Activated CD4-positive, alpha-beta T cell treated with anti-CD3 and anti-CD28 coated beads, Interleukin-2, amount 10 ng/mL, durations not matched to agents 7 days and 5 days (primary cell): ENCODE measurements around the gene ERO1A. TPM values are rescaled to one million over a fixed set of nuclear protein-coding genes. Genes with fewer than 3 reads are reported as not detected.

Experiments used
- CTCF ChIA-PET: fragments of 350-600 bp; sonication (Branson Sonifier 250); formaldehyde crosslinking; loops from one replicate; lab custom pipeline; 2021; ENCODE audit warnings: antibody characterized with exemption; lab: Charles Lee
- POLR2A ChIA-PET: fragments of 350-600 bp; sonication (Branson Sonifier 250); formaldehyde crosslinking; loops from one replicate; lab custom pipeline; 2021; ENCODE audit warnings: antibody characterized with exemption; lab: Charles Lee
- DNase-seq: peaks from one replicate; pipeline ENCODE4 v3.0.0-alpha.2; 2020
- H3K27ac Mint-ChIP-seq: one replicate; pipeline ENCODE4 v1.8.0; 2021; ENCODE audit warnings: mild to moderate bottlenecking, moderate library complexity, mixed read lengths
- H3K27me3 Mint-ChIP-seq: one replicate; pipeline ENCODE4 v1.8.0; 2021; ENCODE audit warnings: mixed read lengths
- H3K36me3 Mint-ChIP-seq: one replicate; pipeline ENCODE4 v1.8.0; 2021; ENCODE audit warnings: low read depth, mixed read lengths
- H3K4me1 Mint-ChIP-seq: one replicate; pipeline ENCODE4 v1.8.0; 2021; ENCODE audit warnings: mixed read lengths
- H3K4me3 Mint-ChIP-seq: one replicate; pipeline ENCODE4 v1.8.0; 2021; ENCODE audit warnings: mild to moderate bottlenecking, moderate library complexity, mixed read lengths
- H3K9me3 Mint-ChIP-seq: one replicate; pipeline ENCODE4 v1.8.0; 2021; ENCODE audit warnings: mixed read lengths
- total RNA-seq, 2 experiments: library from RNA; stranded (reverse); gene quantifications; one replicate each; pipeline ENCODE4 v1.2.3, GENCODE V29; 2021

The ERO1A gene
- total RNA-seq, 2 experiments from 2014 or later, result 134 to 155 TPM

- no peaks in the 10 kb centered on the region for H3K9me3 Mint-ChIP-seq
- H3K36me3 Mint-ChIP-seq, result peaks cover 51% of the 10 kb centered on the region
- H3K4me1 Mint-ChIP-seq, result no peaks in the 10 kb centered on the region
- CTCF ChIA-PET, result no interaction called here
- DNase-seq, result no peak
- no peaks in the 10 kb centered on the region for H3K27me3 Mint-ChIP-seq
- H3K4me3 Mint-ChIP-seq, result no peak overlapping the region
- H3K27ac Mint-ChIP-seq, result no peak overlapping the region
- POLR2A ChIA-PET, result no interaction called here
These were observed 44.6 kb downstream of the ERO1A start for GRCh38 chr14:52650774-52651173.

DNA sequence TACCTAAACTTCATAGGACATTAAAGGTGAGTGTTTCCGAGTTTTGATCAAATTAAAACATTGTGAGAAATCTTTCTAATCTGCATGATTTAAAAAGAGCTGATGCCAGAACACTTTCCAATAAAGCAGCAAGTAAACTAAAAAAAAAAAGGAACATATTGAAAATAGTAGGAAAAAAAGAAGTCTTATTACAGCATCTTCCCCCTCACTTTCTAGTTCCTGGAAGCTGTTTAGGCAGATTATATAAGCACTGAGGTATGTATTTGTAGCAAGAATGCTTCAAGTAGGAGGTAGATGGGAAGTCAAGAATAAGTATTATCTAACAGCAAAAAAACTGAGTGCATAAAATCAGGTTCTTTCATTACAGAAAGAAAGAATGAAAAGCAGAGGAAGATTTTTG lies 45.8 kb downstream of the ERO1A start:
- DNase-seq, result no peak
- H3K4me1 Mint-ChIP-seq, result no peaks in the 10 kb centered on the region
- H3K27ac Mint-ChIP-seq, result peak overlapping the region; percentile 65
- H3K36me3 Mint-ChIP-seq, result peaks cover 53% of the 10 kb centered on the region
- H3K9me3 Mint-ChIP-seq, result no peaks in the 10 kb centered on the region
- CTCF ChIA-PET, result no interaction called here
- H3K27me3 Mint-ChIP-seq, result no peaks in the 10 kb centered on the region
- POLR2A ChIA-PET, result no interaction called here
- no peak overlapping the region for H3K4me3 Mint-ChIP-seq

- peaks cover 3% of the 10 kb centered on the region for H3K4me1 Mint-ChIP-seq
- no peaks in the 10 kb centered on the region for H3K27me3 Mint-ChIP-seq
- no peak overlapping the region for H3K4me3 Mint-ChIP-seq
- ChIA-PET POLR2A (no interaction called here), CTCF (no interaction called here)
- DNase-seq, result no peak
- peaks cover 15% of the 10 kb centered on the region for H3K9me3 Mint-ChIP-seq
- no peak overlapping the region for H3K27ac Mint-ChIP-seq
- H3K36me3 Mint-ChIP-seq, result peaks cover 50% of the 10 kb centered on the region
These were observed 53.6 kb downstream of the ERO1A start for GRCh38 chr14:52641745-52642144.

DNA sequence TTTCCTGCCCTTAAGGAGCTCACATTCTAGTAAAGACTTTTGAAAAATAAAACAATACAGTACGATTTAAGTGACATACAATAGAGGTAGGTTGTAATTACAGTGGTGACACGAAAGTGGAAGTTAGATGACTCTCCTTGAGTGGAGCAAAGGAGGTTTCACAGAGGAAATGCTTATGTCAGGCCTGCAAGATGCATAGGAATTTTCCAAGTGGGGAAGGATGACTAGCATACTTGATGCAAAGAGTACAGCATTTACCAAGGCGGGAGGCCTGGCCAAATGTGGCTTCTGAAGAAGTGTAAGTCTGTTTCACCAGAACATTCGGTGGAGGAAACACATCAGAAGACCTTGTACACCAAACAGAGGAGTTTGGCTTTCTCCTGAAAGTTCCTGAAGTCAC lies 55.2 kb downstream of the ERO1A start:
- CTCF ChIA-PET, result no interaction called here
- Mint-ChIP-seq H3K4me1 (peaks cover 3% of the 10 kb centered on the region), H3K36me3 (peaks cover 36% of the 10 kb centered on the region), H3K9me3 (peaks cover 15% of the 10 kb centered on the region), H3K27me3 (peaks cover 6% of the 10 kb centered on the region), H3K4me3 (no peak overlapping the region), H3K27ac (no peak overlapping the region)
- DNase-seq, result no peak
- POLR2A ChIA-PET, result no interaction called here

DNA sequence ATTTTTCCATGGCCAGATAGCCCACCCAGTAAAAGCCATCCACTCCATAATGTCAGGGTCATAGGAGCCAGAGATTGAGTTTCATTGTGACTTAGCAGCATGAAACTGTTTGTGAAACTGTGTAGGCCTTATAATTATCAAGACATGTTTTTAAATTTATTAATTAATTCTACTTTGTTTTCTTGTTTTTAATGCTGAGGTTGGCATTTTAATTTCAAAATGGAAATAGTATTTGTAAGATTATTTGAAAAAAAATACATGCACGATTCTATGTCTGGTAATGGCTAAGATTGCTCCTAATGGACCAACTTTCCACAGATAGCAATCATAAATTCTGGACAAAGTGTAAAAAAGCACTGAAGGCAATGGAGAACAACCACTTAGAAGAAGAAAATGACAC lies 75.7 kb downstream of the ERO1A start:
- no peaks in the 10 kb centered on the region for H3K36me3 Mint-ChIP-seq
- no peak for DNase-seq
- H3K4me1 Mint-ChIP-seq, result no peaks in the 10 kb centered on the region
- no peak overlapping the region for H3K27ac Mint-ChIP-seq
- H3K4me3 Mint-ChIP-seq, result no peak overlapping the region
- peaks cover 3% of the 10 kb centered on the region for H3K27me3 Mint-ChIP-seq
- CTCF ChIA-PET, result no interaction called here
- no peaks in the 10 kb centered on the region for H3K9me3 Mint-ChIP-seq
- POLR2A ChIA-PET, result interaction anchor here (0.6 kb wide), 1 partner anchor 1509 kb away, joined by 4 read pairs; no protein-coding TSS in a partner anchor

DNA sequence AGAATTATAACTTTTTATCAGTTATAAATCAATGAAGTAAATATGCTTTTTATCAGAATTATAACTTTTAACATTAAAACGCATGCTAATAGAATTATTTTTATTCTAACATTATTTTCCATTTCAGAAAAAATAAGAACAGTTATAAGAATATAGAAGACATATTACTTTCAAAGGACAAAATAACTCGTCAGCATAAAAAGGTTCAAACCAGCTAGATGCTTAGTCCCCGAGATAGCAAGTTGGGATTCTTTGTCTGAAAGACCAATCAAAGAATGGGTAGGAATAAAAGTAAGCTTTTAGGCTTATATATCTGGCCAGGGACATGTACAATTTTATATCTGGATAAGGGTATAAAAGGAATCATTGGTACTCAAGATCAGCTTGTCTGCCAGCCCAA lies 76.8 kb downstream of the ERO1A start:
- DNase-seq, result no peak
- H3K4me1 Mint-ChIP-seq, result no peaks in the 10 kb centered on the region
- H3K4me3 Mint-ChIP-seq, result no peak overlapping the region
- CTCF ChIA-PET, result interaction anchor here (0.9 kb wide), 1 partner anchor 9 kb away, joined by 3 read pairs; no protein-coding TSS in a partner anchor
- peaks cover 3% of the 10 kb centered on the region for H3K27me3 Mint-ChIP-seq
- H3K36me3 Mint-ChIP-seq, result no peaks in the 10 kb centered on the region
- POLR2A ChIA-PET, result no interaction called here
- no peaks in the 10 kb centered on the region for H3K9me3 Mint-ChIP-seq
- no peak overlapping the region for H3K27ac Mint-ChIP-seq

- Mint-ChIP-seq H3K4me1 (no peaks in the 10 kb centered on the region), H3K4me3 (no peak overlapping the region), H3K9me3 (peaks cover under 1% of the 10 kb centered on the region), H3K27ac (no peak overlapping the region), H3K27me3 (peaks cover 24% of the 10 kb centered on the region), H3K36me3 (no peaks in the 10 kb centered on the region)
- ChIA-PET CTCF (no interaction called here), POLR2A (no interaction called here)
- DNase-seq, result no peak
These were observed 85.2 kb downstream of the ERO1A start for GRCh38 chr14:52610187-52610586.

DNA sequence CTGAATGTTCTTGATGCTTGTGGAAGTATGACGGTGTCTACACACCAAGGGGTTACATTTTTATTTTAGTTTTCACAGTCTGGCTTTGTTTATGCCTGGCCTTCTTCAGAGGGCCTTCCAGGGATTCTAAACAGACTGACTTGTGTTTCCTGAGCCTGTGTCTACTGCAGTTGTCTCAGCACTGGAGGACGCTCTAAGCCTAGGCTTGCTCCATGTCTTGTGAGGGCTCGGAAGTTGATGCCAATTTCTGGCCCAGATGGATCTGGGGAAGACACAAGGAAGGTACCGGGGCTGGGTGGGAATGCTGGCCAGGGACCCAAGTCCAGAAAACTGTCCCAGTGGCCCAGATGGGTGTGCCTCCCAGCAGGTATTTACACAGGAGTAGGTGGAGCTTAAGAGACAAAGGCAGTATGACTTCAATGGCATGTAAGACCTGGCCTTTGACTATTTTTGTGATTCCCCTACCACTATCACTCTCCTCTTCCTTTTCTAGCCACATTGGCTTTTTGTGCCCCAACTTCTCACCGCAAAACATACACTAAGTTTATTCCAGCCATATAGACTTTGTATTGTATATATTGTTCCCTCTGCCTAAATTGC lies 85.8 kb downstream of the ERO1A start:
- H3K27me3 Mint-ChIP-seq, result peaks cover 28% of the 10 kb centered on the region
- CTCF ChIA-PET, result no interaction called here
- H3K4me3 Mint-ChIP-seq, result no peak overlapping the region
- H3K36me3 Mint-ChIP-seq, result no peaks in the 10 kb centered on the region
- no peak for DNase-seq
- peaks cover 5% of the 10 kb centered on the region for H3K9me3 Mint-ChIP-seq
- H3K4me1 Mint-ChIP-seq, result no peaks in the 10 kb centered on the region
- POLR2A ChIA-PET, result no interaction called here
- no peak overlapping the region for H3K27ac Mint-ChIP-seq

DNA sequence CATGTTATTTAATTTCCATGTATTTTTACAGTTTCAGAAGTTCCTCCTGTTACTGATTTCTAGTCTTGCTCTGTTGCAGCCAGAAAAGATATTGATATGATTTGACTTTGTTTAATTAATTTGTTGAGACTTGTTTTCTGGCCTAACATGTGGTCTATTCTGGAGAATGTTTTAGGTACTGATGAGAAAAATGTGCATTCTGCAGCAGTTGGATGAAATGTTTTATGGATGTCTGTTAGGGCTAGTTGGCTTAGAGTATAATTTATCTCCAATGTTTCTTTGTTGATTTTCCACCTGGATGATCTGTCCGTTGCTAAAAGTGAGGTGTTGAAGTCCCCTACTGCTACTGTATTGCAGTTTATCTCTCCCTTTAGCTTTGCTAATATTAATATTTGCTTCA lies 88.3 kb downstream of the ERO1A start:
- Mint-ChIP-seq H3K9me3 (peaks cover 5% of the 10 kb centered on the region), H3K27ac (no peak overlapping the region), H3K4me3 (no peak overlapping the region), H3K27me3 (peaks cover 39% of the 10 kb centered on the region), H3K4me1 (peaks cover 3% of the 10 kb centered on the region), H3K36me3 (no peaks in the 10 kb centered on the region)
- no peak for DNase-seq
- CTCF ChIA-PET, result no interaction called here
- POLR2A ChIA-PET, result no interaction called here

GRCh38 chr14:52602131-52602530 lies 93.2 kb downstream of the ERO1A start:
- POLR2A ChIA-PET, result no interaction called here
- H3K27me3 Mint-ChIP-seq, result peaks cover 32% of the 10 kb centered on the region
- H3K4me3 Mint-ChIP-seq, result no peak overlapping the region
- H3K27ac Mint-ChIP-seq, result no peak overlapping the region
- H3K36me3 Mint-ChIP-seq, result no peaks in the 10 kb centered on the region
- CTCF ChIA-PET, result no interaction called here
- H3K9me3 Mint-ChIP-seq, result peaks cover 5% of the 10 kb centered on the region
- peaks cover 3% of the 10 kb centered on the region for H3K4me1 Mint-ChIP-seq
- no peak for DNase-seq

- CTCF ChIA-PET, result interaction anchor here (1.4 kb wide), 1 partner anchor 10 kb away, joined by 3 read pairs; no protein-coding TSS in a partner anchor
- H3K4me1 Mint-ChIP-seq, result peaks cover 3% of the 10 kb centered on the region
- peaks cover 6% of the 10 kb centered on the region for H3K9me3 Mint-ChIP-seq
- POLR2A ChIA-PET, result no interaction called here
- H3K36me3 Mint-ChIP-seq, result no peaks in the 10 kb centered on the region
- no peak overlapping the region for H3K4me3 Mint-ChIP-seq
- H3K27me3 Mint-ChIP-seq, result peaks cover 16% of the 10 kb centered on the region
- H3K27ac Mint-ChIP-seq, result no peak overlapping the region
- no peak for DNase-seq
These were observed 95.4 kb downstream of the ERO1A start for GRCh38 chr14:52599974-52600373.

- Mint-ChIP-seq H3K4me3 (no peak overlapping the region), H3K27ac (no peak overlapping the region), H3K4me1 (peaks cover 3% of the 10 kb centered on the region), H3K36me3 (no peaks in the 10 kb centered on the region), H3K9me3 (peaks cover 3% of the 10 kb centered on the region), H3K27me3 (peaks cover 10% of the 10 kb centered on the region)
- DNase-seq, result no peak
- ChIA-PET POLR2A (no interaction called here), CTCF (interaction anchor here (1.4 kb wide), 1 partner anchor 8 kb away, joined by 3 read pairs; no protein-coding TSS in a partner anchor)
These were observed 96.8 kb downstream of the ERO1A start for GRCh38 chr14:52598568-52598967.

- peaks cover 3% of the 10 kb centered on the region for H3K9me3 Mint-ChIP-seq
- no peak overlapping the region for H3K27ac Mint-ChIP-seq
- CTCF ChIA-PET, result no interaction called here
- peaks cover 7% of the 10 kb centered on the region for H3K27me3 Mint-ChIP-seq
- H3K4me3 Mint-ChIP-seq, result no peak overlapping the region
- no peak for DNase-seq
- no peaks in the 10 kb centered on the region for H3K4me1 Mint-ChIP-seq
- H3K36me3 Mint-ChIP-seq, result no peaks in the 10 kb centered on the region
- POLR2A ChIA-PET, result no interaction called here
These were observed 98.5 kb downstream of the ERO1A start for GRCh38 chr14:52596861-52597260.

DNA sequence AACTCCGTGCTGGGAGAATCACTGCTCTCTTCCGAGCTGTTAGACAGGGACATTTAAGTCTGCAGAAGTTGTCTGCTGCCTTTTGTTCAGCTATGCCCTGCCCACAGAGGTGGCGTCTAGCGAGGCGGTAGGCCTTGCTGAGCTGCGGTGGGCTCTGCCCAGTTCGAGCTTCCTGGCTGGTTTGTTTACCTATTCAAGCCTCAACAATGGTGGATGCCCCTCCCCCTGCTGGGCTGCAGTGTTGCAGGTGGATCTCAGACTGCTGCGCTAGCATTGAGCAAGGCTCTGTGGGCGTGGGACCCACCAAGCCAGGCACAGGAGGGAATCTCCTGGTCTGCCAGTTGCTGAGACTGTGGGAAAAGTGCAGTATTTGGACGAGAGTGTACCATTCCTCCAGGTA lies 99.0 kb downstream of the ERO1A start:
- CTCF ChIA-PET, result no interaction called here
- POLR2A ChIA-PET, result no interaction called here
- peaks cover 7% of the 10 kb centered on the region for H3K27me3 Mint-ChIP-seq
- H3K4me3 Mint-ChIP-seq, result no peak overlapping the region
- peaks cover 3% of the 10 kb centered on the region for H3K9me3 Mint-ChIP-seq
- H3K27ac Mint-ChIP-seq, result no peak overlapping the region
- DNase-seq, result no peak
- no peaks in the 10 kb centered on the region for H3K36me3 Mint-ChIP-seq
- H3K4me1 Mint-ChIP-seq, result no peaks in the 10 kb centered on the region
